GM12864 (cell line): Measurements from ENCODE around the gene CDH13.

ENCODE experiments used
- DNase-seq: peaks from one replicate; pipeline ENCODE4 v3.0.0-alpha.2; 2011; ENCODE audit warnings: low read depth
- H3K4me3 ChIP-seq: 2 replicates; pipeline ENCODE4 v1.5.1; 2011; ENCODE audit warnings: mild to moderate bottlenecking, low read depth, low read length, control low read depth
- CTCF ChIP-seq: IDR thresholded peaks from 2 replicates; pipeline ENCODE4 v1.5.1; 2011; ENCODE audit warnings: low read depth, mild to moderate bottlenecking, moderate library complexity, low read length, control low read depth, inconsistent platforms; ENCODE audit errors: missing control alignments

Gene CDH13

GRCh38 chr16:83515395-83515794 lies 888.6 kb downstream of the CDH13 start:
- no peak for DNase-seq
- no peak for TF ChIP-seq CTCF

GRCh38 chr16:83516931-83517330 lies 890.2 kb downstream of the CDH13 start:
- DNase-seq, result no peak
- no peak for TF ChIP-seq CTCF
- no peak overlapping the region for H3K4me3 ChIP-seq

More at GRCh38 chr16:83515395-83515794, 888.6 kb downstream of the CDH13 start:
- no peak overlapping the region for H3K4me3 ChIP-seq

- TF ChIP-seq CTCF, result no peak
- DNase-seq, result no peak
Measured at GRCh38 chr16:83517398-83517797, 890.6 kb downstream of the CDH13 start.

GRCh38 chr16:83520596-83520995 lies 893.8 kb downstream of the CDH13 start:
- no peak overlapping the region for H3K4me3 ChIP-seq
- TF ChIP-seq CTCF, result no peak
- DNase-seq, result no peak

More at GRCh38 chr16:83517398-83517797, 890.6 kb downstream of the CDH13 start:
- no peak overlapping the region for H3K4me3 ChIP-seq

GRCh38 chr16:83530293-83530692 lies 903.5 kb downstream of the CDH13 start:
- no peak for DNase-seq
- H3K4me3 ChIP-seq, result no peak overlapping the region
- no peak for TF ChIP-seq CTCF

- DNase-seq, result no peak
- no peak for TF ChIP-seq CTCF
Measured at GRCh38 chr16:83532634-83533033, 905.9 kb downstream of the CDH13 start.

GRCh38 chr16:83533193-83533592 lies 906.4 kb downstream of the CDH13 start:
- TF ChIP-seq CTCF, result no peak
- no peak for DNase-seq
- H3K4me3 ChIP-seq, result no peak overlapping the region

More at GRCh38 chr16:83532634-83533033, 905.9 kb downstream of the CDH13 start:
- H3K4me3 ChIP-seq, result no peak overlapping the region
